Renal cortical epithelial cell (primary cell): Measurements from ENCODE around the gene RNF7. TPM values are rescaled to one million over a fixed set of nuclear protein-coding genes. Genes with fewer than 3 reads are reported as not detected.
"Not testable (repeated sequence)": the region's sequence is repeated elsewhere in the genome, so short reads cannot be mapped to it uniquely, and the experiment has no call there.

ENCODE experiments used
- DNase-seq: peaks from one replicate; pipeline ENCODE4 v3.0.0-alpha.2; 2011; ENCODE audit warnings: low read depth
- total RNA-seq: library from RNA; depleted of rRNA; stranded (reverse); fragments of >200 nt; gene quantifications from 2 replicates; pipeline ENCODE4 v1.2.3, GENCODE V29; 2014

RNF7 gene
- total RNA-seq, 1 donor from 2014 or later = 46.9 TPM

- no peak for DNase-seq
These were observed 44.4 kb downstream of the RNF7 start for GRCh38 chr3:141782386-141782932.

GRCh38 chr3:141783632-141784031 lies 45.5 kb downstream of the RNF7 start:
- DNase-seq = no peak

DNA sequence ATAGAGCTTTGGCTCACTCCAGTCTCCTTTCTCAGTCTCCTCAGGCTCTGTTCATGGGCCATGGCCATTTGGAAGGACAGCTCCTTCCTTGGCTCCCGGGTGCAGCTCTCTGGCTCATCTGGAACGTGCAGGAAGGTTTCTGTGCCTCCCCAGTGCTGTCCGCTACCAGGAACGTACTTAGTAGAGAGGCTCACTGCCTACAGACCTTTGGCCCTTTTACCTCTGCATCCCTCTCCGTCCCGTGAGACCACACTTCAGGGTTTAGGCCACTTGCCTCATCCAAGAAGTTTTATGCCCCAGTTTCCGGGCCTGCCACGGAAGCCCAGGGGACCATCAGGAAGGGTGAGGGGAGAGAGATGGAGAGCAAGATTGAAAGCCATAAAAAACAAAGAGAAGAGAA lies 46.0 kb downstream of the RNF7 start:
- DNase-seq = no peak

DNA sequence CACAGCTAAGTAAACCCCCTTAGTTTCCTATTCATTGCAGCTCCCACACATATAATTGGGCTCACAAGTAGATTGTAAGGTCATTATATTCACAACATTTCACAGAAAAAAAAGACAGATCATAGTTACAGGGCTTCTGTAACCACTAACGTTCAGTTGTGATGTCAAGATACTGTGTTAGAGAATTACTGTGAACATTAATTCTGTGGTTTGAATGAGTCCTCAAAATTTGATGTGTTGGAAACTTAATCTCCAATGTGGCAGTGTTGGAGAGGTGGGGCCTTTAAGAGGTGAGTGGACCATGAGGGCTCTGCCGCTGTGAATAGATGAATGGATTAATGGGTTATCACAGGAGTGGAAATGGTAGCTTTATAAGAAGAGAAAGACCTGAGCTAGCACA lies 46.4 kb downstream of the RNF7 start:
- DNase-seq = no peak

DNA sequence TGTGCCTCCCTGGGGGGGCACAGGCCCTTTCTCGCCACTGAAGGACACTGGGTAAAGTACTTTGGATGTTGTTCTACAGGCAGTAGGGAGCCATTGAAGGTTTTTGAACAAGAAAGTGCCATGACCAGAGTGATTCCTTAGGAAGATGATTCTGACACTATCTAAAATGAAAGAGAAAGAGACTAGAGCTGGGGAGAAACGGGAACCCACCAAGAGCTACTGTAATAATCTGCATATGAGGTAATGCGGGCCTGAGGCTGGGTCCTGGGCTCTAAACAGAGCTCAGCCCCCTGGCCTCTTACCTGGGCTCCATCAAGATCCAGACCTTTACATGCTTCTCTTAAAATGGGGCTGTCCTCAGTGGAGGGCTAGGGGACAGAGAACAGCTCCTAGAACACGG lies 50.1 kb downstream of the RNF7 start:
- DNase-seq = no peak

GRCh38 chr3:141788750-141789149 lies 50.7 kb downstream of the RNF7 start:
- DNase-seq = not testable (repeated sequence)

DNA sequence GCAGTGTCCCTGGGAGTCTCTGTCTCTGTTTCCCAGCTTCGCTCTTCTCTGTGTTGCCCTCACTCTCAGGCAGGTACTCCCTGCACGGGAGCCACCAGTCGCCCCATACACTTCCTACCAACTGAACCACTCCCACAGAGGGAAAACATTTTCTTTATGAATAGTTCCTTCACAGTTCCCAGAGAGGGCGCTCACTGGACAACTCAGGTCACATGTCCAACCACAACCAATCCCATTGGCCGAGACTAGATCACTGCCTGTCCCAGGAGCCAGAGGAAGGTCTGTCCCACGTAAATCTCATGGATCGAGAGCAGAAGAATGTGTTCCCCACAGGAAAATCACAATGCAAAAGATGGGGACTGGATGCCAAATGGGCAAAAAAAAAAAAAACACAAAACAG lies 51.2 kb downstream of the RNF7 start:
- no peak for DNase-seq

- DNase-seq = no peak
These were observed 52.1 kb downstream of the RNF7 start for GRCh38 chr3:141790171-141790570.

DNA sequence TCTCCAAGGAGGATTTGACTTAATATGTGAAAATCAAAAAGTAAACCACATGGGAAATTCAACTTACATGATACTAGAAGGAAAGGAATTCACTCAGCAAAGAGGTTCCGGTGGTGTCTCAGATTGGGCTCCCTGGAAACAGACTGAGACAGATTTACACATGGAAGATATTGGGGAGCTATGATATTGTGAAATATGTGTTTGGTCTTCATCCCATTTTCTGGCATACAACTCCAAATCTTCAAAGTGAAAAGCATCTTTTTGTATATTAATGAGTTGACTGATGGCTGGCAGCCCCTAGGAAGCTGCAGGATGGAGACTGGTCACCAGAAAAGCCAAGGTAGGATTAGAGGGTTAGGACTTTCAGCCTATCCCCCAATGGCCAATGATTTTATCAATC lies 54.4 kb downstream of the RNF7 start:
- no peak for DNase-seq

DNA sequence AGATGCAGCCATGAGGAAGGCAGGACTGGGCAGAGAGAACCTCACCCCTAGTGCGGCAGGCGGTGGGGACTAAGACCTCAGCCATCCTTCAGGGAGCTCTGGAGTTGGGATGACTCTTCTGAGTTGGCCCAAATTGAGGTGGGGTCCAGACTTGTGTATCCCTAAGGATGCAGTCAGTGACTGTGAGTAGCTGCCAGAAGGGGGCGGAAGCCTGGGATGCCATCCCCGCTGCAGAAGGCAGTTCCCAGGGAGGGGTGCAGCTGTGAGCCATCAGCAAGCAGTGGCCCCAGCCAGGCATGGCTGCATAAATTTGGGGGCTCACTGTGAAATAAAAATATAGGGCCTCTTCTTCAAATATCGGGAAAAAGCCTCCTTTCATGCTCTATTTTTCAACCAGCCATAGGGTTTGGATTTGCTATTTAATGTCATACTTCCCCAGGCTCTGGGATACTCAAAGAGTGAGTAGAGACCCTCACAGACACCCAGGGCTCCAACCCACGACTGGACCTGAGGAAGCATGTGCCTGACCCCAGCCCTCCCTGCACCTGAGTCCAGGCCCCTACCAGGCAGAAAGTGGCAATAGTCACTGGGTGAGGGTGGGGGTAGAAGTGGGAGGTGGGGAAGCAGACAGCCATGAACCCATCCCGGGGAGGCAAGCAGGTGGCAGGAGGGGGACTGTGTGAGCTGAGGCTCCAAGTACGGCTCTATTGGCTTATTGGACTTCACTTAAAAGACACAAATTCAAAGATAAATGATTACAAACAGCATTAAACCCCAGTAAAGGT lies 55.6 kb downstream of the RNF7 start:
- DNase-seq = no peak

DNA sequence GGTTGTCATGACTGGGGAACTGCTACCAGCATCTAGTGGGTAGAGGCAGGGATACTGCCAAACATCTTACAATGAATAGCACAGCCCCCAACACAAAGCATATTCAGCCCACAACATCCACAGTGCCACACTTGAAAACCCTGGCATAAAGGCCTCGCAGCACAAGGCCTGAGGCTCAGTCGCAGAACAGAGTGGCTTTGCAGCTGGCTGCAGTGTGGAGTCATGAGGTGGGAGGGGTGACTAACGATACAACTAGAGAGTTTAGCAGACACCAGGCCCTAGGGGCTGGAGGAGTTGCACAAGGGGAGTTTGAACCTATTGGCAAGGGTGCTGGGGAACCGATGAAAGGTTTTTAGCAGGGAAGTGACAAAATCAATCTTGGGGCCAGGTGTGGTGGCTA lies 57.2 kb downstream of the RNF7 start:
- no peak for DNase-seq

- DNase-seq = no peak
These were observed 57.6 kb downstream of the RNF7 start for GRCh38 chr3:141795741-141796080.

DNA sequence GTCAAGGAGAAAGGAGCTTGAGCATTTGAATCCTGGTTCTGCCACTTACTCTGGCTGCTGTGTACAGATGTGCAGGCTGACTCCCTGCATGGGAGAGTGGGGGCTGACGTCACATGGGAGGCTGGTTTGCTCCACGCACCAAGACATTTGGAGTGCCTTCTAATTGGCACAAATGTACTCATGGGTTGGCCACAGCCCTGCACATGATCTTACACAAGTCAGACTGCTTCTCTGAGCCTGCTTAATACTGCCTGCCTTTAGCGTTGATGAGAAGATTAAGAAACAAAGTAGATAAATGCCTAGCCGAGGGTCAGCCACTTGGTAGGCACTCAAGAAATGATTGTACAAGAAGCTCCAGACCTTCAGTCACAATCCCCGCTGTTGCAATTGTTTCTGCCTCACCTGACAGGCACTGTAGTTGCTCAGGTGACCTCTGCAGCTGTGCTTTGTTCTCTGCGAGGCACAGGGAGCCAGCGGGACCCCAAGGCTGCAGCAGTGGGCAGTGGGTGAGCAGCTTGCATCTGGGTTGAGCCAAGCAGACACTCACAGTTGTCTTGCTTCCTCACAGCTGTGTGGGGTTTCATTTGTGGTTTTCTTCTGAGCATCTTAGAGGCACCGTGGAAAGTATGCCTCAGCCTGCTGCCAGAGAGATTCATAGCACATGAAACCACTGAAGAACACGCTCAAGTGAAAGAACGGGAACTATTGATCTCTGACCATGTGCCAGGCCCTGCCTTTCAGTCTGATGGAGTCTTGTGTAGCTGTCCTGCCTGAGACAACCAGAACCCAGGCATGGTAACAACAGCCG lies 58.2 kb downstream of the RNF7 start:
- DNase-seq = no peak

Other genes starting within 250 kb of the RNF7 start
- gene GRK7, start 25.1 kb downstream of the RNF7 start, total RNA-seq = 0.05 TPM in 1 of 2 replicates, not detected in the other
- gene ATP1B3, start 138.3 kb downstream of the RNF7 start, total RNA-seq = 39.8 and 155 TPM in 2 replicates